IMR-90 (cell line): ENCODE results near the gene CEBPB. TPM values are rescaled to one million over a fixed set of nuclear protein-coding genes. Genes with fewer than 3 reads are reported as not detected.

Experiments
- ATAC-seq: fragments of 200-7000 bp; cut with Tn5 transposase; 2 replicates; pipeline ENCODE4 v1.9.1; 2020; ENCODE audit warnings: low read depth, mild to moderate bottlenecking, moderate library complexity
- BruUV-seq: library from RNA; stranded (reverse); fragments of 400-500 nt; replicated peaks from 2 replicates; lab custom pipeline; 2021; lab: Mats Ljungman, UMichigan
- CTCF ChIA-PET: fragments of 300-600 bp; formaldehyde crosslinking; extraction: SDS; loops from one replicate; lab custom pipeline; 2021; ENCODE audit warnings: antibody characterized with exemption; lab: Yijun Ruan, JAX
- POLR2A ChIA-PET: fragments of 300-600 bp; sonication (Branson Sonifier 250); formaldehyde crosslinking; loops from one replicate; lab custom pipeline; 2022; ENCODE audit warnings: antibody characterized with exemption; ENCODE audit not compliant: unreplicated experiment; lab: Charles Lee
- DNase-seq: peaks from one replicate; pipeline ENCODE4 v3.0.0; 2013
- H2AFZ ChIP-seq: replicated peaks from 2 replicates; pipeline ENCODE3; 2013; ENCODE audit warnings: low read length, mild to moderate bottlenecking; ENCODE audit not compliant: poor library complexity
- H2AK5ac ChIP-seq: 2 replicates; pipeline ENCODE4 v1.6.1; 2013; ENCODE audit warnings: low read depth, low read length, inconsistent platforms
- H2AK9ac ChIP-seq: replicated peaks from 2 replicates; pipeline ENCODE3; 2013; ENCODE audit warnings: mild to moderate bottlenecking, low read depth, low read length, moderate library complexity; ENCODE audit not compliant: poor library complexity
- H2BK120ac ChIP-seq: 2 replicates; pipeline ENCODE4 v1.6.1; 2013; ENCODE audit warnings: low read depth, low read length, inconsistent platforms
- H2BK15ac ChIP-seq: 3 replicates; pipeline ENCODE4 v1.6.1; 2013; ENCODE audit warnings: low read depth, low read length, inconsistent platforms
- H2BK20ac ChIP-seq: 2 replicates; pipeline ENCODE4 v1.6.1; 2013; ENCODE audit warnings: low read depth, mild to moderate bottlenecking, inconsistent platforms, low read length, moderate library complexity
- H2BK5ac ChIP-seq: 2 replicates; pipeline ENCODE4 v1.6.1; 2013; ENCODE audit warnings: mild to moderate bottlenecking, low read depth, low read length, inconsistent platforms; ENCODE audit not compliant: poor library complexity, severe bottlenecking
- H3K14ac ChIP-seq: replicated peaks from 2 replicates; pipeline ENCODE4 v1.6.1; 2013; ENCODE audit warnings: low read depth, low read length, inconsistent platforms
- H3K18ac ChIP-seq: 2 replicates; pipeline ENCODE4 v1.6.1; 2013; ENCODE audit warnings: low read depth, low read length, control low read depth
- H3K23ac ChIP-seq: 2 replicates; pipeline ENCODE4 v1.6.1; 2013; ENCODE audit warnings: low read depth, low read length, inconsistent platforms
- H3K27ac ChIP-seq: 2 replicates; pipeline ENCODE4 v1.5.1; 2013; ENCODE audit warnings: mild to moderate bottlenecking, control low read depth, low read length; ENCODE audit not compliant: insufficient read depth
- H3K27me3 ChIP-seq: 2 replicates; pipeline ENCODE4 v1.6.1; 2013; ENCODE audit warnings: low read length; ENCODE audit not compliant: control insufficient read depth, insufficient read depth
- H3K36me3 ChIP-seq: 2 replicates; pipeline ENCODE4 v1.6.1; 2013; ENCODE audit warnings: low read length, mixed read lengths; ENCODE audit not compliant: control insufficient read depth, insufficient read depth
- H3K4ac ChIP-seq: 2 replicates; pipeline ENCODE4 v1.6.1; 2013; ENCODE audit warnings: low read depth, low read length, inconsistent platforms
- H3K4me1 ChIP-seq: 2 replicates; pipeline ENCODE4 v1.6.1; 2013; ENCODE audit warnings: low read length, mixed read lengths; ENCODE audit not compliant: control insufficient read depth, insufficient read depth
- H3K4me2 ChIP-seq: 2 replicates; pipeline ENCODE4 v1.6.1; 2013; ENCODE audit warnings: low read depth, mild to moderate bottlenecking, control low read depth, low read length, moderate library complexity
- H3K4me3 ChIP-seq: 2 replicates; pipeline ENCODE4 v1.5.1; 2013; ENCODE audit warnings: low read depth, mild to moderate bottlenecking, control low read depth, low read length, moderate library complexity; ENCODE audit not compliant: insufficient read depth
- H3K56ac ChIP-seq: 2 replicates; pipeline ENCODE4 v1.6.1; 2013; ENCODE audit warnings: low read length, inconsistent platforms; ENCODE audit not compliant: insufficient read depth; ENCODE audit errors: extremely low read depth
- H3K79me1 ChIP-seq, 2 experiments: 2 replicates each; pipeline ENCODE4 v1.6.1; 2013; ENCODE audit warnings: low read length in 2 of 2, inconsistent platforms in 1 of 2, low read depth in 1 of 2
- H3K9ac ChIP-seq: 2 replicates; pipeline ENCODE4 v1.6.1; 2013; ENCODE audit warnings: low read depth, low read length, control low read depth
- H3K9me1 ChIP-seq: 2 replicates; pipeline ENCODE4 v1.6.1; 2013; ENCODE audit warnings: low read length, inconsistent platforms; ENCODE audit not compliant: insufficient read depth
- H3K9me3 ChIP-seq: 2 replicates; pipeline ENCODE4 v1.6.1; 2013; ENCODE audit warnings: low read length; ENCODE audit not compliant: control insufficient read depth, insufficient read depth
- H4K20me1 ChIP-seq: 2 replicates; pipeline ENCODE4 v1.6.1; 2013; ENCODE audit warnings: low read length, inconsistent platforms; ENCODE audit not compliant: insufficient read depth
- H4K5ac ChIP-seq: 2 replicates; pipeline ENCODE4 v1.6.1; 2013; ENCODE audit warnings: mild to moderate bottlenecking, low read depth, low read length, control low read depth
- H4K8ac ChIP-seq, 2 experiments: 2 replicates each; pipeline ENCODE4 v1.6.1; 2013; ENCODE audit warnings: low read depth in 2 of 2, low read length in 2 of 2, control low read depth in 1 of 2, inconsistent platforms in 1 of 2
- H4K91ac ChIP-seq: 2 replicates; pipeline ENCODE4 v1.6.1; 2013; ENCODE audit warnings: low read depth, low read length, inconsistent platforms; ENCODE audit not compliant: insufficient read depth
- CEBPB ChIP-seq: IDR thresholded peaks from 2 replicates; pipeline ENCODE4 v1.6.1; 2012; ENCODE audit warnings: low read depth, low read length, improper control_type of control experiment
- NFE2L2 ChIP-seq: fragments of 150-350 bp; IDR thresholded peaks from 2 replicates; pipeline ENCODE4 v1.6.1; 2016; ENCODE audit warnings: low read depth, mild to moderate bottlenecking, low read length
- WGBS, 2 experiments: methylation state at CpG; one replicate each; pipeline versions ENCODE4 v1.1.5 to v1.1.7; 2013; ENCODE audit warnings: missing lambda C conversion rate in 2 of 2; ENCODE audit not compliant: insufficient read length in 1 of 2; ENCODE audit errors: extremely low coverage in 2 of 2; 5-methylcytosine and 5-hydroxymethylcytosine counted together
- dilution Hi-C: fragments of 300-500 bp; cut with HindIII; formaldehyde crosslinking; loops from one replicate; pipeline ENCODE4 v1.14.3; 2018; ENCODE audit warnings: low sequenced_read_pairs; ENCODE audit not compliant: unreplicated experiment
- in situ Hi-C: fragments of 300-500 bp; cut with MboI; formaldehyde crosslinking; loops from 3 replicates; pipeline ENCODE4 v1.14.3; 2019; ENCODE audit warnings: low sequenced_read_pairs, inconsistent platforms, mixed read lengths
- intact Hi-C: fragments of 100-400 bp; cut with micrococcal nuclease; formaldehyde crosslinking; loops from 2 replicates; pipeline ENCODE4 v1.10.0; 2022
- polyA plus RNA-seq, 3 experiments: library from polyadenylated mRNA; depleted of rRNA; stranded (reverse); fragments of >200 nt; gene quantifications; 2 replicates each; pipeline ENCODE4 v1.2.3, GENCODE V29; 2012; ENCODE audit warnings: low replicate concordance in 1 of 3
- total RNA-seq: library from RNA; depleted of rRNA; stranded (reverse); fragments of >200 nt; gene quantifications from 2 replicates; pipeline ENCODE4 v1.2.3, GENCODE V29; 2012

CEBPB gene
- total and polyA plus RNA-seq, 2 of the 4 experiments (the other 2 are of a cell fraction): 3.4 to 17.4 TPM

DNA sequence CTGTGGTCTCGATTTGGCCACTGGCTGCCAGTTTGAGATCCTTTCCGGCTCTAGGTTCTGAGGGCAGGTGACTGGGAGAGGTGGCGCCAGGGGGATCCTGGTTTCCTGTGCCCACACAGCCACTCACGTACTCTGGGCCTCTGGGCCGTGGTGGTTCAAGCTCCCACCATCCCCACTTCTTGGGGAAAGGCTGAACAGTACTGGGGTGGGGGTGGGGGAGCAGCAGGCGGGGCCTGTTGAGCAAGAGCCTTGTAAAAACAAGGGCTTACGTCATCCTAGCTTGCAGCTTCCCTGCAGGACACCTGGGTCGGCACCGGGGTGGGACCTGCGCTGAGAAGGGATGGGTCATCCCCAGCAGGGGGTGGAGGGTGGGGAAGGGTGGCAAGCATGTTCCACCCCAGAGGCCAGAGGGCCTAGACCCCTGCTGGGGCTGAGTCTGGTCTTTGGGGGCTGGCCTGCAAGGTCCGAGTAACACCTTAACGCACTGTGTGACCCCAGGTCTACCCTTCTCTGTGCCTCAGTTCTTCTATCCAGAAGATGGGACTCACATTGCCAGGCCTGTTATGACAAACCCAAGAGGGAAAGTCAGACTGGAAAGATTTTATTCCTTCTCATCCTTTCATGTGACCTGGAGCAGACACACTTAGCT is 3.1 kb upstream of the CEBPB start:
- Histone ChIP-seq H2BK5ac (no peak overlapping the region), H3K79me1 (peaks cover 0 to 3% of the 10 kb centered on the region in 2 experiments; a peak in 1 of 4 replicates), H3K4ac (peak overlapping the region; percentile 29; the same call in 1 of the 2 replicates), H3K56ac (no peak overlapping the region), H3K9me3 (no peaks in the 10 kb centered on the region), H3K36me3 (peaks cover 2% of the 10 kb centered on the region; the same call in 1 of the 2 replicates), H4K20me1 (peaks cover 10% of the 10 kb centered on the region), H2BK120ac (peak overlapping the region; percentile 32; the same call in 1 of the 2 replicates), H3K4me1 (peaks cover 5% of the 10 kb centered on the region), H3K18ac (peak overlapping the region; percentile 31; the same call in 1 of the 2 replicates), H3K9me1 (no peaks in the 10 kb centered on the region), H4K8ac (no peak overlapping the region), H4K5ac (no peak overlapping the region; the same call in 1 of the 2 replicates), H3K14ac (no peak overlapping the region), H4K91ac (peak overlapping the region; percentile 5; the same call in 1 of the 2 replicates), H3K4me2 (no peak overlapping the region), H3K9ac (no peak overlapping the region), H2AK5ac (peak overlapping the region; percentile 73), H2BK20ac (no peak overlapping the region; the same call in 1 of the 2 replicates), H3K27me3 (no peaks in the 10 kb centered on the region), H3K23ac (no peak overlapping the region), H2AK9ac (peak overlapping the region; percentile 22), H2BK15ac (no peak overlapping the region; the same call in 2 of the 3 replicates), H3K27ac (no peak overlapping the region), H3K4me3 (no peak overlapping the region), H2AFZ (no peak overlapping the region)
- 69% methylated on average over 3 of the region's 12 CpGs; no CpG with 5 or more reads in 1 of the 2 experiments for WGBS, 2 experiments
- CTCF ChIA-PET: interaction anchor here (0.9 to 2.5 kb wide), 2 partner anchors 118 to 277 kb away, joined by 3 to 12 read pairs; no protein-coding TSS in a partner anchor
- POLR2A ChIA-PET: no interaction called here
- peak; percentile 59 for DNase-seq
- intact Hi-C loops (loop anchor here (5.0 kb wide), 1 partner anchor 555 kb away; no protein-coding TSS in a partner anchor), in situ Hi-C loops (loop anchor here (5.0 to 10.0 kb wide), 4 partner anchors 275 to 597 kb away; no protein-coding TSS in a partner anchor), dilution Hi-C loops (no loop called here)
- BruUV-seq: no TSS peak
- peak; percentile 78 for TF ChIP-seq CEBPB
- no peak for TF ChIP-seq NFE2L2
- no peak for ATAC-seq
